Kidney (tissue), 14 donors: ENCODE data around the gene RAB11FIP3. TPM values are rescaled to one million over a fixed set of nuclear protein-coding genes. Genes with fewer than 3 reads are reported as not detected.

Experiments used
- DNase-seq, 5 donors: peaks; one replicate each; pipeline ENCODE4 v3.0.0-alpha.2; 2013 to 2020
- FAIRE-seq: peaks from 2 replicates; lab custom pipeline; 2012; peaks lifted over from hg19 to GRCh38; lab: Jason Lieb, UNC
- H3K27ac ChIP-seq, 2 donors: one replicate each; pipeline ENCODE4 v1.7.0; 2013; ENCODE audit warnings: low read depth in 2 of 2, low read length in 2 of 2, inconsistent platforms in 1 of 2
- H3K27me3 ChIP-seq: one replicate; pipeline ENCODE4 v1.7.1; 2013; ENCODE audit warnings: low read length, inconsistent platforms; ENCODE audit not compliant: control insufficient read depth, insufficient read depth
- H3K36me3 ChIP-seq, 3 donors: one replicate each; pipeline versions ENCODE4 v1.7.0 to v1.7.1; 2013; ENCODE audit warnings: low read length in 3 of 3, control low read depth in 1 of 3, inconsistent platforms in 1 of 3; ENCODE audit not compliant: insufficient read depth in 3 of 3, control insufficient read depth in 2 of 3
- H3K4me1 ChIP-seq, 3 donors: one replicate each; pipeline versions ENCODE4 v1.7.0 to v1.7.1; 2013; ENCODE audit warnings: low read length in 3 of 3, inconsistent platforms in 1 of 3, low read depth in 1 of 3; ENCODE audit not compliant: control insufficient read depth in 2 of 3, insufficient read depth in 2 of 3
- H3K4me3 ChIP-seq, 3 donors: one replicate each; pipeline versions ENCODE4 v1.7.0 to v1.8.1; 2013; ENCODE audit warnings: low read length in 3 of 3, control low read depth in 1 of 3, inconsistent platforms in 1 of 3
- H3K9ac ChIP-seq, 3 donors: one replicate each; pipeline versions ENCODE4 v1.7.0 to v1.7.1; 2013; ENCODE audit warnings: low read length in 3 of 3, control low read depth in 1 of 3, inconsistent platforms in 1 of 3
- H3K9me3 ChIP-seq, 3 donors: one replicate each; pipeline versions ENCODE4 v1.7.0 to v1.7.1; 2013; ENCODE audit warnings: low read length in 3 of 3, control low read depth in 1 of 3, inconsistent platforms in 1 of 3; ENCODE audit not compliant: control insufficient read depth in 2 of 3, insufficient read depth in 1 of 3
- intact Hi-C: fragments of 100-400 bp; cut with DNase I; formaldehyde crosslinking; loops from one replicate; pipeline ENCODE4 v1.11.1; 2022
- polyA plus RNA-seq: library from polyadenylated mRNA; stranded (reverse); fragments of 350-450 nt; fragmentation: Illumina TruSeq; extraction: RNeasy Lipid Tissue Mini Kit (QIAGEN cat#74804); gene quantifications from one replicate; pipeline ENCODE4 v1.2.3, GENCODE V29; 2014; ENCODE audit warnings: low read depth, low replicate concordance; ENCODE audit not compliant: insufficient read depth
- total RNA-seq: library from RNA; stranded (reverse); fragmentation: NEBNext Ultra II Directional; extraction: Animal tissue kit (Norgen Biotek cat#: 25700); gene quantifications from one replicate; pipeline ENCODE4 v1.2.1, GENCODE V29; 2021
- TF ChIP-seq, protein P1 (sequence below): IDR thresholded peaks from 3 replicates; pipeline ENCODE4 v1.5.1; 2012; ENCODE audit warnings: mild to moderate bottlenecking, moderate library complexity, borderline replicate concordance; ENCODE audit not compliant: insufficient read depth; ENCODE audit errors: extremely low read depth
- donor health status: control.
- donor health status: control.
- donor health status: control.
- donor health status: control.
- donor health status: control.
- donor health status: DM: yes; HTN: yes; CAD: no.
- donor health status: Normal renal cell carcinoma (clear cell type).

RAB11FIP3 gene
- total and polyA plus RNA-seq, 2 donors from 2014 or later, result 84.9 to 162 TPM

DNA sequence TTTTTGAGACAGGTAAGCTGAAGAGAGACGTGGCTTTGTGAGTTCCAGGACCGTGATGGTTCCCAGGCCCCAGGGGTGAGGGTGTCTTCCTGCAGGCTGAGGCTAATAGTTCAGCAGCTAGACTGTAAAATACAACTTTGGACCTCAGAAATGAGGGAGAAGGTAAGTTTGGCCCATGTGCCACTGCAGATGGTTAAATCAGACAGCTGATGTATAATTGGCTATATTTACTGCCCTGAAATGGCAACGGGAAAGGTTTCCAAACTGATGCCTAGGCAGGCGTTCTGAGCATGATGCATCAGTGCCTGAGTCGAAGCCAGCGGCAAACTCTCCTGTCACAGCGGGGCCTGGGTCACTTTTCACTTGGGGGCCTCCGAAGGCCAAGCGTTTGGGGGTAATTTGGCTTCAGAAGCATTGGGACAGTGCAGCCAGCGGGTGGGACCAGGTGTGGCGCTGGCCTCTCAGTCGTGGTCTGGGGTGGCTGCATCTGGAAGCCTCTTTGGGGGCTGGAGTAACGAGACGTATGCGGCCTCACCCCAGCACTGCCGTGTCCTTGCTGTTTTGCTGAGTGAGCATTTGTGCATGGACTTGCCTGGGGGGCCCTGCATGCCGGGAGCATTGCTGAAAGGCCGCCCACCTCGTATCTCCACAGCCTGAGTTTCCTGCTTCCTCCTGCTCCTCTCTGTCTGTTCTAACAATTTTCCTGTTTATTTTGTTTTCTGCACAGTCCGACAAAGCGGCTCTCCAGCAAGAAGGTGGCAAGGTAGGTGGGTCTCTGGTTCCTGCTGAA, 70.8 kb downstream of the RAB11FIP3 start:
- intact Hi-C loops, result no loop called here
- Histone ChIP-seq H3K27ac (no peak overlapping the region), H3K36me3 (peaks cover 0 to 25% (median 10%) of the 10 kb centered on the region in 3 donors), H3K9ac (no peak overlapping the region), H3K4me1 (peaks cover 0 to 2% (median 0%) of the 10 kb centered on the region in 3 donors), H3K27me3 (no peaks in the 10 kb centered on the region), H3K9me3 (no peaks in the 10 kb centered on the region), H3K4me3 (no peak overlapping the region)
- DNase-seq, result no peak
- no peak for FAIRE-seq
- TF ChIP-seq, protein P1, sequence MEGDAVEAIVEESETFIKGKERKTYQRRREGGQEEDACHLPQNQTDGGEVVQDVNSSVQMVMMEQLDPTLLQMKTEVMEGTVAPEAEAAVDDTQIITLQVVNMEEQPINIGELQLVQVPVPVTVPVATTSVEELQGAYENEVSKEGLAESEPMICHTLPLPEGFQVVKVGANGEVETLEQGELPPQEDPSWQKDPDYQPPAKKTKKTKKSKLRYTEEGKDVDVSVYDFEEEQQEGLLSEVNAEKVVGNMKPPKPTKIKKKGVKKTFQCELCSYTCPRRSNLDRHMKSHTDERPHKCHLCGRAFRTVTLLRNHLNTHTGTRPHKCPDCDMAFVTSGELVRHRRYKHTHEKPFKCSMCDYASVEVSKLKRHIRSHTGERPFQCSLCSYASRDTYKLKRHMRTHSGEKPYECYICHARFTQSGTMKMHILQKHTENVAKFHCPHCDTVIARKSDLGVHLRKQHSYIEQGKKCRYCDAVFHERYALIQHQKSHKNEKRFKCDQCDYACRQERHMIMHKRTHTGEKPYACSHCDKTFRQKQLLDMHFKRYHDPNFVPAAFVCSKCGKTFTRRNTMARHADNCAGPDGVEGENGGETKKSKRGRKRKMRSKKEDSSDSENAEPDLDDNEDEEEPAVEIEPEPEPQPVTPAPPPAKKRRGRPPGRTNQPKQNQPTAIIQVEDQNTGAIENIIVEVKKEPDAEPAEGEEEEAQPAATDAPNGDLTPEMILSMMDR, result no peak

- H3K9ac ChIP-seq, result no peak overlapping the region
- no peak overlapping the region for H3K4me3 ChIP-seq
- peaks cover 0 to 20% (median 10%) of the 10 kb centered on the region in 3 donors for H3K36me3 ChIP-seq
- intact Hi-C loops, result no loop called here
- H3K27me3 ChIP-seq, result no peaks in the 10 kb centered on the region
- H3K27ac ChIP-seq, result no peak overlapping the region
- FAIRE-seq (no peak), DNase-seq (no peak)
- no peaks in the 10 kb centered on the region for H3K9me3 ChIP-seq
- TF ChIP-seq, protein P1, result no peak
- H3K4me1 ChIP-seq, result peaks cover 0 to 8% (median 2%) of the 10 kb centered on the region in 3 donors
Observed at GRCh38 chr16:497258-497657, 71.8 kb downstream of the RAB11FIP3 start.

GRCh38 chr16:499924-500323, 74.5 kb downstream of the RAB11FIP3 start:
- no peak overlapping the region for H3K27ac ChIP-seq
- H3K4me3 ChIP-seq, result no peak overlapping the region
- no peaks in the 10 kb centered on the region for H3K27me3 ChIP-seq
- FAIRE-seq, result no peak
- no peak for DNase-seq
- H3K9me3 ChIP-seq, result no peaks in the 10 kb centered on the region
- intact Hi-C loops, result no loop called here
- H3K4me1 ChIP-seq, result peaks cover 0 to 11% (median 3%) of the 10 kb centered on the region in 3 donors
- TF ChIP-seq, protein P1, result no peak
- peaks cover 0 to 16% (median 8%) of the 10 kb centered on the region in 3 donors for H3K36me3 ChIP-seq
- H3K9ac ChIP-seq, result no peak overlapping the region
